ENCODE data around the gene VPS37C.
"Not testable (repeated sequence)": the region's sequence is repeated elsewhere in the genome, so short reads cannot be mapped to it uniquely, and the experiment has no call there.

VPS37C gene

GRCh38 chr11:61103851-61104423, 57.3 kb downstream of the VPS37C start:
- Histone ChIP-seq H3K4me1 (ENCODE audit: insufficient read depth, low read length) (no peaks in the 10 kb centered on the region), H3K27ac (ENCODE audit: low read depth, low read length) (no peak overlapping the region), H3K4me3 (ENCODE audit: low read length) (no peak overlapping the region), H3K36me3 (ENCODE audit: insufficient read depth, low read length) (no peaks in the 10 kb centered on the region), H3K27me3 (ENCODE audit: insufficient read depth, low read length) (no peaks in the 10 kb centered on the region), H3K9me3 (ENCODE audit: insufficient read depth, low read depth, low read length) (peaks cover 6% of the 10 kb centered on the region; the same call in 1 of the 2 replicates), H3K9ac (ENCODE audit: low read depth, low read length) (no peak overlapping the region)
- WGBS, result 92% methylated on average over 3 of the region's 3 CpGs

- WGBS, result 88% methylated on average over 21 of the region's 21 CpGs
These were observed 58.3 kb downstream of the VPS37C start for GRCh38 chr11:61102667-61103571.

GRCh38 chr11:61098778-61099177, 62.4 kb downstream of the VPS37C start:
- no peak overlapping the region for H3K9ac ChIP-seq (ENCODE audit: low read depth, low read length)
- no peaks in the 10 kb centered on the region for H3K36me3 ChIP-seq (ENCODE audit: insufficient read depth, low read length)
- H3K4me1 ChIP-seq (ENCODE audit: insufficient read depth, low read length), result no peaks in the 10 kb centered on the region
- no peaks in the 10 kb centered on the region for H3K27me3 ChIP-seq (ENCODE audit: insufficient read depth, low read length)
- no peak overlapping the region for H3K27ac ChIP-seq (ENCODE audit: low read depth, low read length)
- 92% methylated on average over 4 of the region's 4 CpGs for WGBS
- peaks cover 6% of the 10 kb centered on the region; the same call in 1 of the 2 replicates for H3K9me3 ChIP-seq (ENCODE audit: insufficient read depth, low read depth, low read length)
- H3K4me3 ChIP-seq (ENCODE audit: low read length), result no peak overlapping the region

More at GRCh38 chr11:61102667-61103571, 58.3 kb downstream of the VPS37C start:
- Histone ChIP-seq H3K27me3 (ENCODE audit: insufficient read depth, low read length) (no peaks in the 10 kb centered on the region), H3K27ac (ENCODE audit: low read depth, low read length) (no peak overlapping the region), H3K4me1 (ENCODE audit: insufficient read depth, low read length) (no peaks in the 10 kb centered on the region), H3K9ac (ENCODE audit: low read depth, low read length) (no peak overlapping the region), H3K36me3 (ENCODE audit: insufficient read depth, low read length) (no peaks in the 10 kb centered on the region), H3K4me3 (ENCODE audit: low read length) (no peak overlapping the region), H3K9me3 (ENCODE audit: insufficient read depth, low read depth, low read length) (peaks cover 6% of the 10 kb centered on the region; the same call in 1 of the 2 replicates)

- not testable (repeated sequence) for H3K27me3 ChIP-seq (ENCODE audit: insufficient read depth, low read length); H3K9ac ChIP-seq (ENCODE audit: low read depth, low read length); H3K4me3 ChIP-seq (ENCODE audit: low read length); H3K36me3 ChIP-seq (ENCODE audit: insufficient read depth, low read length); H3K4me1 ChIP-seq (ENCODE audit: insufficient read depth, low read length); H3K9me3 ChIP-seq (ENCODE audit: insufficient read depth, low read depth, low read length); H3K27ac ChIP-seq (ENCODE audit: low read depth, low read length)
- 53% methylated on average over 2 of the region's 2 CpGs for WGBS
These were observed 63.0 kb downstream of the VPS37C start for GRCh38 chr11:61098261-61098660.

GRCh38 chr11:61095021-61095420, 66.2 kb downstream of the VPS37C start:
- Histone ChIP-seq H3K27ac (ENCODE audit: low read depth, low read length) (no peak overlapping the region), H3K36me3 (ENCODE audit: insufficient read depth, low read length) (no peaks in the 10 kb centered on the region), H3K9ac (ENCODE audit: low read depth, low read length) (no peak overlapping the region), H3K4me3 (ENCODE audit: low read length) (no peak overlapping the region), H3K4me1 (ENCODE audit: insufficient read depth, low read length) (0 out of 2 replicates have a peak, but pooled peaks cover 6% of the 10 kb centered on the region), H3K27me3 (ENCODE audit: insufficient read depth, low read length) (no peaks in the 10 kb centered on the region), H3K9me3 (ENCODE audit: insufficient read depth, low read depth, low read length) (peaks cover 6% of the 10 kb centered on the region; the same call in 1 of the 2 replicates)
- WGBS, result 89% methylated on average over 7 of the region's 7 CpGs

GRCh38 chr11:61094167-61094566, 67.1 kb downstream of the VPS37C start:
- WGBS, result 94% methylated on average over 7 of the region's 7 CpGs
- not testable (repeated sequence) for H3K9me3 ChIP-seq (ENCODE audit: insufficient read depth, low read depth, low read length); H3K27ac ChIP-seq (ENCODE audit: low read depth, low read length); H3K4me1 ChIP-seq (ENCODE audit: insufficient read depth, low read length); H3K9ac ChIP-seq (ENCODE audit: low read depth, low read length); H3K4me3 ChIP-seq (ENCODE audit: low read length); H3K36me3 ChIP-seq (ENCODE audit: insufficient read depth, low read length); H3K27me3 ChIP-seq (ENCODE audit: insufficient read depth, low read length)

GRCh38 chr11:61092908-61093763, 68.1 kb downstream of the VPS37C start:
- Histone ChIP-seq H3K27ac (ENCODE audit: low read depth, low read length) (no peak overlapping the region), H3K27me3 (ENCODE audit: insufficient read depth, low read length) (no peaks in the 10 kb centered on the region), H3K4me3 (ENCODE audit: low read length) (no peak overlapping the region), H3K36me3 (ENCODE audit: insufficient read depth, low read length) (no peaks in the 10 kb centered on the region), H3K4me1 (ENCODE audit: insufficient read depth, low read length) (0 out of 2 replicates have a peak, but pooled peaks cover 6% of the 10 kb centered on the region), H3K9ac (ENCODE audit: low read depth, low read length) (no peak overlapping the region), H3K9me3 (ENCODE audit: insufficient read depth, low read depth, low read length) (no peaks in the 10 kb centered on the region)
- WGBS, result 89% methylated on average over 12 of the region's 13 CpGs

- Histone ChIP-seq H3K4me3 (ENCODE audit: low read length) (no peak overlapping the region), H3K9ac (ENCODE audit: low read depth, low read length) (no peak overlapping the region)
- 91% methylated on average over 10 of the region's 10 CpGs for WGBS
These were observed 68.9 kb downstream of the VPS37C start for GRCh38 chr11:61092280-61092766.

GRCh38 chr11:61091373-61092279, 69.6 kb downstream of the VPS37C start:
- Histone ChIP-seq H3K4me1 (ENCODE audit: insufficient read depth, low read length) (0 out of 2 replicates have a peak, but pooled peaks cover 6% of the 10 kb centered on the region), H3K36me3 (ENCODE audit: insufficient read depth, low read length) (no peaks in the 10 kb centered on the region), H3K27ac (ENCODE audit: low read depth, low read length) (no peak overlapping the region), H3K9ac (ENCODE audit: low read depth, low read length) (no peak overlapping the region), H3K9me3 (ENCODE audit: insufficient read depth, low read depth, low read length) (no peaks in the 10 kb centered on the region), H3K4me3 (ENCODE audit: low read length) (no peak overlapping the region), H3K27me3 (ENCODE audit: insufficient read depth, low read length) (no peaks in the 10 kb centered on the region)
- WGBS, result 79% methylated on average over 17 of the region's 17 CpGs

More at GRCh38 chr11:61092280-61092766, 68.9 kb downstream of the VPS37C start:
- Histone ChIP-seq H3K27me3 (ENCODE audit: insufficient read depth, low read length) (no peaks in the 10 kb centered on the region), H3K9me3 (ENCODE audit: insufficient read depth, low read depth, low read length) (no peaks in the 10 kb centered on the region), H3K27ac (ENCODE audit: low read depth, low read length) (no peak overlapping the region), H3K36me3 (ENCODE audit: insufficient read depth, low read length) (no peaks in the 10 kb centered on the region), H3K4me1 (ENCODE audit: insufficient read depth, low read length) (0 out of 2 replicates have a peak, but pooled peaks cover 6% of the 10 kb centered on the region)

GRCh38 chr11:61090982-61091372, 70.2 kb downstream of the VPS37C start:
- Histone ChIP-seq H3K9me3 (ENCODE audit: insufficient read depth, low read depth, low read length) (no peaks in the 10 kb centered on the region), H3K4me1 (ENCODE audit: insufficient read depth, low read length) (0 out of 2 replicates have a peak, but pooled peaks cover 6% of the 10 kb centered on the region), H3K36me3 (ENCODE audit: insufficient read depth, low read length) (no peaks in the 10 kb centered on the region), H3K27ac (ENCODE audit: low read depth, low read length) (no peak overlapping the region), H3K9ac (ENCODE audit: low read depth, low read length) (no peak overlapping the region), H3K27me3 (ENCODE audit: insufficient read depth, low read length) (no peaks in the 10 kb centered on the region), H3K4me3 (ENCODE audit: low read length) (no peak overlapping the region)
- 88% methylated on average over 9 of the region's 9 CpGs for WGBS

Measured in HUES64 (cell line).